ENCODE data around the gene BTG4.
A peak's percentile ranks its signal among the peaks of the same experiment; 100 is the strongest.

Gene BTG4

GRCh38 chr11:111555255-111555654, 43.1 kb upstream of the BTG4 start:
- no peak overlapping the region for H3K4me3 ChIP-seq (ENCODE audit: low read length)
- peak; percentile 76 for DNase-seq (ENCODE audit: low read depth)
- TF ChIP-seq, protein P1, sequence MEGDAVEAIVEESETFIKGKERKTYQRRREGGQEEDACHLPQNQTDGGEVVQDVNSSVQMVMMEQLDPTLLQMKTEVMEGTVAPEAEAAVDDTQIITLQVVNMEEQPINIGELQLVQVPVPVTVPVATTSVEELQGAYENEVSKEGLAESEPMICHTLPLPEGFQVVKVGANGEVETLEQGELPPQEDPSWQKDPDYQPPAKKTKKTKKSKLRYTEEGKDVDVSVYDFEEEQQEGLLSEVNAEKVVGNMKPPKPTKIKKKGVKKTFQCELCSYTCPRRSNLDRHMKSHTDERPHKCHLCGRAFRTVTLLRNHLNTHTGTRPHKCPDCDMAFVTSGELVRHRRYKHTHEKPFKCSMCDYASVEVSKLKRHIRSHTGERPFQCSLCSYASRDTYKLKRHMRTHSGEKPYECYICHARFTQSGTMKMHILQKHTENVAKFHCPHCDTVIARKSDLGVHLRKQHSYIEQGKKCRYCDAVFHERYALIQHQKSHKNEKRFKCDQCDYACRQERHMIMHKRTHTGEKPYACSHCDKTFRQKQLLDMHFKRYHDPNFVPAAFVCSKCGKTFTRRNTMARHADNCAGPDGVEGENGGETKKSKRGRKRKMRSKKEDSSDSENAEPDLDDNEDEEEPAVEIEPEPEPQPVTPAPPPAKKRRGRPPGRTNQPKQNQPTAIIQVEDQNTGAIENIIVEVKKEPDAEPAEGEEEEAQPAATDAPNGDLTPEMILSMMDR (conservative IDR thresholded peaks at IDR 0.05; ENCODE audit: low read length): no peak

DNA sequence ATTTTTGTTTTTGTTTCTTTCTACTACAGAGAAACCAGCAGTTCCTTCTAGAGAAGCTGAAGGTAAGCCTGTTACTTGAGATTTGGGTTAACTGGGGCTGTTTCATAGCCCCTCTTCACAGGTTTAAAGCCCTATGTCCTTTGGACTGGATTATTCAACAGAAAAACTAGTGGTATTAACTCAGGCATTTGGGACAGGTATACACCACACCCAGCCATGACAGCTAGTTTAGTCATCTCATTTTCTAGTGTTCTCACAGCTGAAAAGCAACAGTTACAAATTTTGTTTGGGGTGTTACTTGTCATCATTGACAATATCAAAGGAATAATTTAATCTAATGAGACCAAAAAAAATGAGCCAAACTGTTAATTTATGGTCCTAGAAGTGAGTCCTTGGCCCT, 42.3 kb upstream of the BTG4 start:
- H3K4me3 ChIP-seq (ENCODE audit: low read length): no peak overlapping the region

DNA sequence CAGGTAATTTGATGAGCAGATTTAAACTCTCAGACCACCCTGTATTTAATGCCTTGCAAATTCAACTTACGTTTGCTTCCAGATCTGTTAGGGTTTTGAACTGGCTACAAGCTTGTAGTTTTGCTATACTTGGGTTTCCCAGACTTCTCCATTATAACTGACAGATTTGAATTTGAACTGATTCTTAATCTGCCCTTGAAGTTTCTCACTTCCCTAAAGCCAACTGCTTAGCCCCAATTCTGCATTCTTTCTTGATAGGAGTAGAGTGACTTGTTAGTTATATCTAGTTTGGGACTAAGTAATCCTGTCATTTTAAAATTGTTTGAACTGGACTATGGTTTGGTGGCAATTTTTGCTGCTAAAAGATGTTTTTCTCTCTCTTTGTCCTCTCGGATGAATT, 38.1 kb upstream of the BTG4 start:
- TF ChIP-seq, protein P1 (conservative IDR thresholded peaks at IDR 0.05; ENCODE audit: low read length): no peak
- H3K4me3 ChIP-seq (ENCODE audit: low read length): no peak overlapping the region
- DNase-seq (ENCODE audit: low read depth): no peak

More for the DNA sequence above, 42.3 kb upstream of the BTG4 start:
- no peak for DNase-seq (ENCODE audit: low read depth)
- TF ChIP-seq, protein P1 (conservative IDR thresholded peaks at IDR 0.05; ENCODE audit: low read length): no peak

DNA sequence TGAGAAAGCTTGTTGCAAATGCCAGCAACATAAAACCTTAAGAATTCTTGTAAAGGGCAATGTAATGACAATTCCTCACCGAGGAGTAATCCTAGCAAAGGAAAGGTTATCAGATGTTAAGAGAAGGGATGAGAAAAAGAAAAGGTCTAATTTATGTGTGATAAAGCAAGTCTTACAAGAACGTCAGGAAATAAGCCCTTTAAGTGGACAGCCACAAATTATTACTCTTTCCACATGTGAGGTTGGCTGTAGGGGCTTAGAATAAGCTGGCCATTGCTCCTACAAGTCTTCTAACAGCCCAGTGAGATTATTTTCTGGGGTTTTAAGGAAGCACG, 37.6 kb upstream of the BTG4 start:
- no peak for DNase-seq (ENCODE audit: low read depth)
- no peak overlapping the region for H3K4me3 ChIP-seq (ENCODE audit: low read length)
- TF ChIP-seq, protein P1 (conservative IDR thresholded peaks at IDR 0.05; ENCODE audit: low read length): no peak

- DNase-seq (ENCODE audit: low read depth): no peak
- TF ChIP-seq, protein P1 (conservative IDR thresholded peaks at IDR 0.05; ENCODE audit: low read length): no peak
- no peak overlapping the region for H3K4me3 ChIP-seq (ENCODE audit: low read length)
Measured at GRCh38 chr11:111549196-111549868, 37.1 kb upstream of the BTG4 start.

GRCh38 chr11:111548525-111548924, 36.3 kb upstream of the BTG4 start:
- no peak overlapping the region for H3K4me3 ChIP-seq (ENCODE audit: low read length)
- no peak for DNase-seq (ENCODE audit: low read depth)
- TF ChIP-seq, protein P1 (conservative IDR thresholded peaks at IDR 0.05; ENCODE audit: low read length): no peak

GRCh38 chr11:111542606-111543275, 30.6 kb upstream of the BTG4 start:
- TF ChIP-seq, protein P1 (conservative IDR thresholded peaks at IDR 0.05; ENCODE audit: low read length): no peak
- peak overlapping the region; percentile 83 for H3K4me3 ChIP-seq (ENCODE audit: low read length)

More at GRCh38 chr11:111542606-111543275, 30.6 kb upstream of the BTG4 start:
- no peak for DNase-seq (ENCODE audit: low read depth)

All from AG10803 (cell line).